Astrocyte (in vitro differentiated cells and primary cell): ENCODE results near the gene VASH2. TPM values are rescaled to one million over a fixed set of nuclear protein-coding genes. Genes with fewer than 3 reads are reported as not detected.
A peak's percentile ranks its signal among the peaks of the same experiment; 100 is the strongest.

Experiments used
- DNase-seq: peaks from one replicate; pipeline ENCODE4 v3.0.0-alpha.2; 2010; ENCODE audit warnings: low read depth
- FAIRE-seq: peaks from 2 replicates; lab custom pipeline; 2011; peaks lifted over from hg19 to GRCh38; lab: Jason Lieb, UNC
- H2AFZ ChIP-seq: 2 replicates; pipeline ENCODE4 v1.6.0; 2012; ENCODE audit warnings: low read depth, low read length, inconsistent platforms
- H3K27ac ChIP-seq: 2 replicates; pipeline ENCODE4 v1.5.1; 2011; ENCODE audit warnings: low read depth, low read length, inconsistent platforms
- H3K27me3 ChIP-seq: 2 replicates; pipeline ENCODE4 v1.6.0; 2011; ENCODE audit warnings: low read length, inconsistent platforms; ENCODE audit not compliant: insufficient read depth
- H3K36me3 ChIP-seq: 2 replicates; pipeline ENCODE4 v1.5.1; 2011; ENCODE audit warnings: low read length, inconsistent platforms; ENCODE audit not compliant: insufficient read depth
- H3K4me1 ChIP-seq: 2 replicates; pipeline ENCODE4 v1.5.1; 2011; ENCODE audit warnings: low read length, inconsistent platforms; ENCODE audit not compliant: insufficient read depth
- H3K4me2 ChIP-seq: 2 replicates; pipeline ENCODE4 v1.6.0; 2012; ENCODE audit warnings: low read length, inconsistent platforms
- H3K4me3 ChIP-seq: 2 replicates; pipeline ENCODE4 v1.5.1; 2011; ENCODE audit warnings: low read depth, mild to moderate bottlenecking, low read length, inconsistent platforms; ENCODE audit not compliant: insufficient read depth
- H3K79me2 ChIP-seq: 2 replicates; pipeline ENCODE4 v1.6.0; 2012; ENCODE audit warnings: mild to moderate bottlenecking, low read length, inconsistent platforms; ENCODE audit not compliant: insufficient read depth
- H3K9ac ChIP-seq: 2 replicates; pipeline ENCODE4 v1.6.0; 2012; ENCODE audit warnings: mild to moderate bottlenecking, low read length, inconsistent platforms
- H3K9me3 ChIP-seq: 2 replicates; pipeline ENCODE4 v1.5.1; 2012; ENCODE audit warnings: low read depth, mild to moderate bottlenecking, low read length, inconsistent platforms; ENCODE audit not compliant: insufficient read depth
- H4K20me1 ChIP-seq: 2 replicates; pipeline ENCODE4 v1.6.0; 2012; ENCODE audit warnings: low read length, inconsistent platforms; ENCODE audit not compliant: insufficient read depth
- H3K27ac Mint-ChIP-seq: one replicate; pipeline ENCODE4 v1.8.0; 2021; ENCODE audit warnings: mild to moderate bottlenecking, mixed read lengths; ENCODE audit not compliant: unreplicated experiment
- H3K27me3 Mint-ChIP-seq: one replicate; pipeline ENCODE4 v1.8.0; 2021; ENCODE audit warnings: low read depth, mixed read lengths; ENCODE audit not compliant: unreplicated experiment
- H3K36me3 Mint-ChIP-seq: one replicate; pipeline ENCODE4 v1.8.0; 2021; ENCODE audit warnings: low read depth, mixed read lengths; ENCODE audit not compliant: unreplicated experiment
- H3K4me1 Mint-ChIP-seq: one replicate; pipeline ENCODE4 v1.8.0; 2021; ENCODE audit warnings: low read depth, mixed read lengths; ENCODE audit not compliant: unreplicated experiment
- H3K4me3 Mint-ChIP-seq: one replicate; pipeline ENCODE4 v1.8.0; 2021; ENCODE audit warnings: mild to moderate bottlenecking, moderate library complexity, mixed read lengths; ENCODE audit not compliant: unreplicated experiment
- H3K9me3 Mint-ChIP-seq: one replicate; pipeline ENCODE4 v1.8.0; 2021; ENCODE audit warnings: mild to moderate bottlenecking, mixed read lengths; ENCODE audit not compliant: unreplicated experiment
- CTCF ChIP-seq: IDR thresholded peaks from 2 replicates; pipeline ENCODE4 v1.5.1; 2011; ENCODE audit warnings: low read depth, mild to moderate bottlenecking, inconsistent platforms, low read length, moderate library complexity; ENCODE audit not compliant: insufficient read depth
- EZH2 ChIP-seq: IDR thresholded peaks from 2 replicates; pipeline ENCODE4 v1.6.1; 2012; ENCODE audit warnings: mild to moderate bottlenecking, low read length, inconsistent platforms; ENCODE audit not compliant: insufficient read depth
- total RNA-seq: library from RNA; stranded (reverse); gene quantifications from 2 replicates; pipeline ENCODE4 v1.2.1, GENCODE V29; 2021

Gene VASH2
- total RNA-seq, 1 donor from 2014 or later, result 7.1 TPM

- peaks cover 4% of the 10 kb centered on the region for H3K27me3 ChIP-seq
- Mint-ChIP-seq H3K4me1 (peaks cover 7% of the 10 kb centered on the region), H3K36me3 (peaks cover 9% of the 10 kb centered on the region), H3K9me3 (no peaks in the 10 kb centered on the region), H3K4me3 (peak overlapping the region; percentile 77), H3K27me3 (peaks cover 39% of the 10 kb centered on the region), H3K27ac (no peak overlapping the region)
- H4K20me1 ChIP-seq, result no peaks in the 10 kb centered on the region
- H3K27ac ChIP-seq, result no peak overlapping the region
- H3K9ac ChIP-seq, result peak overlapping the region; percentile 83
- peaks cover 6% of the 10 kb centered on the region for H3K4me1 ChIP-seq
- H3K79me2 ChIP-seq, result no peaks in the 10 kb centered on the region
- TF ChIP-seq EZH2 (no peak), CTCF (no peak)
- H3K36me3 ChIP-seq, result no peaks in the 10 kb centered on the region
- no peaks in the 10 kb centered on the region for H3K9me3 ChIP-seq
- FAIRE-seq (no peak), DNase-seq (peak; percentile 14)
- H3K4me2 ChIP-seq, result peak overlapping the region; percentile 99
- H2AFZ ChIP-seq, result peak overlapping the region; percentile 76
- H3K4me3 ChIP-seq, result peak overlapping the region; percentile 77
Observed at GRCh38 chr1:212951947-212952640, 1.8 kb downstream of the VASH2 start.

DNA sequence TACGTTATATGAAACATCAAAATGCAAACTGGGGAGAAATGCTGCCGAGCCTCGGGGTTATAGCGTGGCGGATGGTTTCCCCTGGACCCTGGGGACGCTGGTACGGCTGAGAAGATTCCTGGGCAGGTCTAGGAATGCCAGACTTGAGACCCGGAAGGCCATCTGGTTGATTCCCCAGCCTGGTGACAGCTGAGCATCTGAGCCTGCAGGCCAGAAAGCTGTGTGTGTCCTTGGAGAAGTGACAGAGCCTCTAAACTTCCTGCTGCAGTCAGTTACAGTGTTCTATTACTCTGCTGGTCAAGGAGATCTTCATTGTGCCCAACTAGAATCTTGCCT, 2.3 kb downstream of the VASH2 start:
- Histone ChIP-seq H3K4me2 (peak overlapping the region; percentile 99), H3K9me3 (no peaks in the 10 kb centered on the region), H3K27me3 (peaks cover 4% of the 10 kb centered on the region), H3K4me3 (no peak overlapping the region), H3K27ac (no peak overlapping the region), H2AFZ (no peak overlapping the region), H4K20me1 (no peaks in the 10 kb centered on the region), H3K36me3 (no peaks in the 10 kb centered on the region), H3K79me2 (no peaks in the 10 kb centered on the region), H3K9ac (no peak overlapping the region), H3K4me1 (peaks cover 8% of the 10 kb centered on the region)
- peaks cover 8% of the 10 kb centered on the region for H3K4me1 Mint-ChIP-seq
- no peak for DNase-seq
- H3K4me3 Mint-ChIP-seq, result peak overlapping the region; percentile 77
- H3K9me3 Mint-ChIP-seq, result no peaks in the 10 kb centered on the region
- H3K27me3 Mint-ChIP-seq, result peaks cover 39% of the 10 kb centered on the region
- TF ChIP-seq EZH2, result no peak
- no peak for TF ChIP-seq CTCF
- FAIRE-seq, result no peak
- peaks cover 9% of the 10 kb centered on the region for H3K36me3 Mint-ChIP-seq
- no peak overlapping the region for H3K27ac Mint-ChIP-seq

GRCh38 chr1:212953321-212953720, 3.0 kb downstream of the VASH2 start:
- Mint-ChIP-seq H3K36me3 (peaks cover 9% of the 10 kb centered on the region), H3K27ac (no peak overlapping the region), H3K4me1 (peaks cover 12% of the 10 kb centered on the region), H3K27me3 (peaks cover 39% of the 10 kb centered on the region), H3K4me3 (no peak overlapping the region), H3K9me3 (no peaks in the 10 kb centered on the region)
- TF ChIP-seq CTCF (no peak), EZH2 (no peak)
- FAIRE-seq (no peak), DNase-seq (no peak)
- Histone ChIP-seq H3K36me3 (no peaks in the 10 kb centered on the region), H3K4me2 (no peak overlapping the region), H3K9me3 (no peaks in the 10 kb centered on the region), H3K79me2 (no peaks in the 10 kb centered on the region), H4K20me1 (no peaks in the 10 kb centered on the region), H3K27me3 (peaks cover 4% of the 10 kb centered on the region), H3K9ac (no peak overlapping the region), H3K4me1 (peaks cover 15% of the 10 kb centered on the region), H3K27ac (no peak overlapping the region), H3K4me3 (no peak overlapping the region), H2AFZ (no peak overlapping the region)
